Measurements from ENCODE around the gene BRWD1. TPM values are rescaled to one million over a fixed set of nuclear protein-coding genes. Genes with fewer than 3 reads are reported as not detected.

BRWD1 gene
- total RNA-seq, 1 donor from 2014 or later, result 112 TPM

DNA sequence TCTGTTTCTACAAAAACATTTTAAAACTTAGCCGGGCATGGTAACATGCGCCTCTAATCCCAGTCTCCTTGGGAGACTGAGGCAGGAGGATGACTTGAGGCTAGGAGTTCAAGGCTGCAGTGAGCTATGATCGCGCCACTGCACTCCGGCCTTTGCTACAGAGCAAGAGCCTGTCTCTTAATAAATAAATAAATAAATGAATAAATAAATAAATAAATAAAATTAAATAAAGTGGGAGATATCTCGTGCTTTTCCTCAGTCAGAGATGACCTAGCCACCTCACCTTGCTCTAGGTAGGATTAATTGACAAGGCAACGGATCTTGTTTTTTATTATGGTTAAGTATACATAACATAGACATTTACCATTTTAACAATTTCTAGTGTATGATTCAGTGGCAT is 14.3 kb upstream of the BRWD1 start:
- no peak for DNase-seq

DNA sequence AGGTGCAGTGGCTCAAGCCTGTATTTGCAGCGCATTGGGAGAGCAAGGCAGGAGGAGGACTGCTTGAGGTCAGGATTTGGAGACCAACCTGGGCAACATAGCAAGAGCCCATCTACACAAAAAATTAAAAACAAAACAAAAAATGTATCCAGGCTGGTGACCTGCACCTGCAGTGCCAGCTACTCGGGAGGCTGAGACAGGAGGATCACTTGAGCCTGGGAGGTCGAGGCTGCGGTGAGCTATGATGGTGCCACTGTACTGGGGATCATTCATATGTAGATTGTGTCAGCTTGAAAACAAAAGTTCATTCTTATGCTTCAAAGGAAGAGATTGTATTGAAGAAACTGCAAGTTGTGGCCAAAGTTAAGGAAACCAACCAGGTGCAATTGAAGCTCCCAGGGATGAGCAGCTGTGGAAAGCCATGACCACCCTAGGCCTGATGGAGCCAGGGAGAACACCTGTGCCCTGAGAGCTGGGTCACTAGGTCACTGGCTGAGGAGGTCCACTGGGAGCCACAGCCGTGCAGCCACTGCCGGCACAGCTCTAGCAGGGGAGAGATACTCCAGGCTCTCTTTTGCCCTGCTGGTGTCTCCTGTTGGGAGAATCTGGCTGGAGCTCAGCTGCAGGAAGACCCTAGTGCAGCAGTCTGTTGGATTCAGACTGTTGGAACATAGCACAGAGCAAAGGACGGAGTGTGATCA is 13.3 kb upstream of the BRWD1 start:
- DNase-seq, result no peak

DNA sequence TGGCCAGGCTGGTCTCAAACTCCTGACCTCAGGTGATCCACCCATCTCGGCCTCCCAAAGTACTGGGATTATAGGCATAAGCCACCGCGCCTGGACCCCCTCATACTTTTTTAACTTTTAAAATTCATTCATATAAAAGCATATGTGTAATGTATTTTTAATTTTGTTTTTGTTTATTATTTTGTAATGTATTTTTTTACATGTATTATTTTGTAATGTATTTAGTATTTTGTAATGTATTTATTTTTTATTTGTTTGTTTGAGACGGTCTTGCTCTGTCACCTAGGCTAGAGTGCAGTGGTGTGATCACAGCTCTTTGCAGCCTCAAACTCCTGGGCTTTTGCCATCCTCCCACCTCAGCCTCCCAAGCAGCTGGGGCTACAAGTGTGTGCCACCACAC is 12.0 kb upstream of the BRWD1 start:
- no peak for DNase-seq

DNA sequence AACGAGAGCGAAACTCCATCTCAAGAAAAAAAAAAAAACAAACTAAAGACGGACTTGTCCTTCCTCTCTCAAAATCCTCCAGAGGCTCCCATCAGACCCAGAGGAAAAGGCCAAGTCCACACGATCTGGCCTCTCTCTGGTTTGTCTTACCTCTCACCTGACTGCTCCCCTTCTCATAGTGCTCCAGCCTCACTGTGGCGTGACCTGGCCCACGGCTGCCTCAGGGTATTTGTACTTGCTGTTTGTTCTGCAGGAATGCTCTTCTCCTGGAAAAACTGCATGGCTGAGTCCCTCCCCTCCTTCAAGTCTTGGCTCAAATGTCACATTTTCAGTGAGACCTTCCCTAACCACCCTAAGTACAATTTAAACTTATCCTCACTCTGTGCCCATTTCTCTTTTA is 8.0 kb upstream of the BRWD1 start:
- DNase-seq, result no peak

DNA sequence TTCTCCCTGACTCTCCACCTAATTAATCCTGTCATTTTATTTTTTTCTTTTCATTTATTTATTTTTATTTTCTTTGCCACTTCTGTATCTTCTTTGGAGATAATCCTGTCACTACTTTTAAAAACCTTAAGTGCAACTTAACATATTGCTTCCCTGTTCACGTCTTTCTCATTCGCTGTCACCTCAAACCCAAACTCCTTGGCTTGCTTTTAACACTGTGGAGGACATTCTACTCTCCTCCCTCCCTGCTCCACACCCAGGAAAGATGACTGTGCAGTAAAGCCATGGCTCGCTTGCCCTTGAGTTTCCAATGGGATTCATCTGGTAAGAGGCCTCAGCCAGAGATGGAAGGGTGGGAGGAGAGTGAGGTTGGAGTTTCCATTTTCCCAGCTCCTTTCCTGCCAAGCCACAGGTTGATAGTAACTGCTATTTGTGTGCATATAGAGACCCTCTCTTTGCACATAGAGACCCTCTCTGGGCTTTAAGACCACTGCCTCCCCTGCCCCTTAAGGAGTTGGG is 6.4 kb upstream of the BRWD1 start:
- DNase-seq, result no peak

DNA sequence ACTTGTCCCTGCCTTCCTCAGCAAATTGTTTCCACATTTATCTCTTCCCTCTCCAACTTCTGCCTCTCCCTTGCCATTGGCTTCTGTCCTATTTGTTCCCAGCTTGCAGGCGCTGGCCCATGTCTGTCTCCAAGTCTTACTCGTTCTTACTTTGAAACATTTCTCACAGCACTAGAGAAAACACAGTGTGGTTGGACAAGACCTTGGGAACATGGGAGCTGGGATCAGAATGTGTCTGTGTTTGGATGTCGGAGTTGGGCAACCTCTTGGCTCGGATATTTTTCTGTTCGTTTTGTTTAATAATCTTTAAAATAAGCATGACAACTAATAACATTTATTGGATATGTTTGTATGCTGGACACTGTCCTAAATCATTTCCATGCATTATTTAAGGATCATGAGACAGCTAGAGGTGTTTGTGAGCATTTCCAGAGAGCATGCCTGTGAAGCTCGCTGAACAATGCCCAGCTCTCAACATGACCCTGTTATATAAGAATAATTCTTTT is 5.9 kb upstream of the BRWD1 start:
- peak; percentile 54 for DNase-seq

DNA sequence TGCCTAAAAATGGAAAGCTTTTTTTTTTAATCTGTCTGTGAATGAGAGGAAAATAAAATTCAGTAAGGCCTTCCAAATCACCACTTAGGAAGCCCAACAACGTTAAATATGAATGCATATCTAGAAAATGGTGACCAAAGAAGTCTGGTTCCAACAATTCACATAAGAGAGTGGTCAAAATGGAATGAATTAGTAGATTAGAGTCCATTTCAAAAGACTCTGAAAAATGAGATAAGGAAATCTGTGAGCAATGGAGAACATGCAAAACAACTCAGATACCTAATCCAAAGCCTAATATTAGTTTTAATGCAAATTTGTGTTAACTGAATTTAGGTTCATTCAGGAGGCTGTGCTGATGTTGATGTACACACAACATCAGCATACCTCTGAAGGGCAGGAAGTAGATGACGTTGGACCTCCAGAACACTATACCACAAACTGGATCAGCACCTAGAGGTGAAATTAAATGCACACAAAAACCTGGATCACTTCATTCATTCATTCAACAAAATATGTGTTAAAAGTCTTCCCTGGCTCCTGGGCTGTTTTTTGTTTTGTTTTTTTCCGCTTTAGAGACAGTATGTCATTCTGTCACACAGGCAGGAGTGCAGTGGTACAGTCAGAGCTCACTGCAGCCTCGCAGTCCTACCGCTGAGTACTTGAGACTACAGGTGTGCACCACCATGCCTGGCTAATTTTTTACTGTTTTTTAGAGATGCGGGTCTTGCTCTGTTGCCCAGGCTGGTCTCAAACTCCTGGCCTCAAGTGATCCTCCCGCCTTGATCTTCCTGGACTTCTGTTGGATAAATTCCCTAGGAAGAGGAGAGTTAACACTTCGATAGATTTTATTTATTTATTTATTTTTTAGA is 4.9 kb upstream of the BRWD1 start:
- DNase-seq, result no peak

DNA sequence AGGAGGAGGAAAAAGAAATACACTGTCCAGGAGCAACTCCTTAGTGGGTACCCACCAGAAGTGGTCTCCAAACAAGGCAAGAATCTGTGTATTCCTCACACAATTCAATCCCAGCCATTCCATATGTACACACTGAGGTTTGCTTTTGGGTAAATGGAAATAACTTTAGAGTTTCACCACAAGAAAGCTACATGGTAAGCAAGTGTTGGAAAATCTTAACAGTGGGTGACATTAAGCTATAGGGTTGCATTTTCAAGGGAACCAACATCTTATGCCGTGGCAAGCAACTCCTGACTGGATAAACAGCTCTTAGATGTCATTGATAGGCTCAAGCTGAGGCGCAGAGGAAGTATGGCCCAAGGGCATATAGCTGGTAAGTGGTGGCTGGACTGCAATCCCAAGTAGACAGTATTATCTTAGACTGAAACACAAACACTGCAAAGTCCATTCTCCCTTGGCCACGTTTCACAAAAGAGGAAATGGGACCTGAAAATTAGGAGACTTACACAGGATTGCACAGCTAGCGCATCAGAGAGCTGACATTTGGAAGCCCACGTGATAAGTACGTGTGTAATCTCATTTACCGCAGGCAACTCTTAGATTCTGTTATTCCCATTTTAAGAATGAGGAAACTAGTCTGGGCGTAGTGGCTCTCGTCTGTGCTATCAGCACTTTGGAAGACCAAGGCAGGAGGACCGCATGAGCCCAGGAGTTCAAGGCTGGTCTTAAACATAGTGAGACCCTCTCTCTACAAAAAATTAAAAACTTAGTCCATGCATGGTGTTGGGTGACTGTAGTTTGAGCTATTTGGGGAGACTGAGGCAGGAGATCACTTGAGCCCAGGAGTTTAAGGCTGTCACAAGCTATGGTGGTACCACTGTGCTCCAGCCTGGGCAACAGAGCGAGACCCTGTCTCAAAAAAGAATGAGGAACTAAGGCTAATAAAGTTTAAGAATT is 4.0 kb upstream of the BRWD1 start:
- no peak for DNase-seq

DNA sequence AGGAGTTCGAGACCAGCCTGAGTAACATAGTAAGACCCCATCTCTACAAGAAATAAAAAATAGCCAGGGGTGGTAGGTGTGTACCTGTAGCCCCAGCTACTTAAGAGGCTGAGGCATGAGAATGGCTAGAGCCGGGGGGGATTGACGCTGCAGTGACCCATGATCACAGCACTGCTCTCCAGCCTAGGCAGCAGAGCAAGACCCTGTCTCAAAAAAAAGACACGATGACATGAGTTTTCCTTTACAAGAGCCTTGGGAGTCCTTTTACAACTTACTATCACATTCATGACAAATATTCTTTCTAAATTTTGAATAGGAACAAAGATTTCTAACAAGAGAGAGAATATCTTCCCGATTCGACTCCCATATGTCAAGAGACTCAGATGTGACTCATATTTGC is 3.3 kb upstream of the BRWD1 start:
- no peak for DNase-seq

DNA sequence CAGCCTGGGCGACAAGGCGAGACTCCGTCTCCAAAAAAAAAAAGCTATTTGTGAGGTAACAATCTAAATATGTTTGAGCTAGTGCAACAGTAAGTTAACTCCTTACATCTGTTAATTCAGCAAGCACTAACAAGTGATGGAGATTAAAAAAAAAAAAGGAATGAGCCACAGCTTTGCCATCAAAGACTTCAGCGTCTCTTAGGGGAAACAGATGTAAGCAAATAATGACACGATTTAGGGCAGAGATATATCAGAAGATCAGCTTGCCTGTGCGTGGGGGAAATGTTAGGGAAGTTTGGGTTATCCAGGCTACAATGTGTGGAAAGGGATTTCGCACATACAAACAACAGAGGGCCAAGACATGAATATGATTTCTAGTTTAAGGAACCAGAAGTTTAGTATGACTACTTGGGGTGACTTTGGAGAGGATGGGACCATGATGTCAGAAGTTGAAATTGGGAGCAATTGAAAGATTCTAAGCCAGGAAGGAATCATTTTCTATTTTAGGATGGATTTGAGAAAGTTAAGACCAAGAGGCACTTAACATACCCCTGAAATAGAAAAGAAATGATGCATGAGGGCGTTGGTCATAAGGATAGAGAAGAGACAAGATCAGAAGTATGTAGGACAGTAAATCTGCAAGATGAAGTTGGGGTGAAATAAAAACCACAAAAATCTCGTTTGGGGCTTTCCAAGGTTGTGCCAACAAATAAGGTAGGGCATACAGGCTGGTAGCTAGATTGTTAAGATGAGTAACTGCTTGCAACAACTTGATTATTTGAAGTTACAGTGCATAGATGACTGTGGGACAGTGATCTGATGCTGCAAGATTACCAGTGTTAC is 2.4 kb upstream of the BRWD1 start:
- DNase-seq, result peak; percentile 49

DNA sequence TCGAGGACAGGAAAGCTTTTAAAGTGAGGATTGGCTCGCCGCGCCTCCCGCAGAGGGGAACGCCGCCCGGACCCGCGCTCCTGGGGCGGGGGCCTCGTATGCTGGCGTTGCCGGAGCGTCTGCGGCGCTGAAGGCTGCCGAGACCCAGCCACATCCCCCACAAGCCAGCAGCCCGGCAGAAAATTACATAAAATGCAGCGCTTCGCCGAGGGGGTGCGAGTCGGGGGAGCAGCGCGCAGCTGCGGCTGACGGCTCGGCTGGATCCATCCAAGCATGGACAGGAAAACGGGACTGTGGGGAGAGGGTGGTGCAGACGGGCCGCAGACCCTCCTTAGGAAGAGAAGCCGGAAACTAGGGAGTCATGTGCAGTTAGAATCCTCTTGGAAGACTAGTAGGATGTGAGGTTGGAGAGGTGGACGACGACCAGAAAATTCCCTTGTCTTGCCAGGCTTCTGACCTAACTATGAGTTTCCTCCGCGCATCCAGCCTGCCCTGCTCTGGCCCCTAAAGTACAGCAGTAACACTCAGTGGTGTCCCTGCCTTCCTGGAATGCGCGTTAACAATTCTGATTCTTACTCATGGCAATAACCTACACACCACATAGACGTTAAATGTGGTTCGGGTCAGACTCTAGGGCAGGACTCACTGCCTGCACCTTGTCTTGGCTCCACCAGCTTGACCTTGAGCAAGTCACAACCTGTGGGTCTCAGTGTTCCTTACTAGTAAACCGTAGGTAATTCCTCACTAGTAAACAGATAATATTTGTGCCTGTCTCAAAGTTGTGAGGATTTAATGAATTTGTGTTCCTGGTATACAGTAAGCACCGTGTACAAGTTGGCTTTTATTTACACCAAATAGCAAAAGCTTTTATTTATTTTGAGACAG is 953 bp upstream of the BRWD1 start:
- DNase-seq, result peak; percentile 79

GRCh38 chr21:39313042-39313570 is 326 bp downstream of the BRWD1 start:
- DNase-seq, result no peak

DNA sequence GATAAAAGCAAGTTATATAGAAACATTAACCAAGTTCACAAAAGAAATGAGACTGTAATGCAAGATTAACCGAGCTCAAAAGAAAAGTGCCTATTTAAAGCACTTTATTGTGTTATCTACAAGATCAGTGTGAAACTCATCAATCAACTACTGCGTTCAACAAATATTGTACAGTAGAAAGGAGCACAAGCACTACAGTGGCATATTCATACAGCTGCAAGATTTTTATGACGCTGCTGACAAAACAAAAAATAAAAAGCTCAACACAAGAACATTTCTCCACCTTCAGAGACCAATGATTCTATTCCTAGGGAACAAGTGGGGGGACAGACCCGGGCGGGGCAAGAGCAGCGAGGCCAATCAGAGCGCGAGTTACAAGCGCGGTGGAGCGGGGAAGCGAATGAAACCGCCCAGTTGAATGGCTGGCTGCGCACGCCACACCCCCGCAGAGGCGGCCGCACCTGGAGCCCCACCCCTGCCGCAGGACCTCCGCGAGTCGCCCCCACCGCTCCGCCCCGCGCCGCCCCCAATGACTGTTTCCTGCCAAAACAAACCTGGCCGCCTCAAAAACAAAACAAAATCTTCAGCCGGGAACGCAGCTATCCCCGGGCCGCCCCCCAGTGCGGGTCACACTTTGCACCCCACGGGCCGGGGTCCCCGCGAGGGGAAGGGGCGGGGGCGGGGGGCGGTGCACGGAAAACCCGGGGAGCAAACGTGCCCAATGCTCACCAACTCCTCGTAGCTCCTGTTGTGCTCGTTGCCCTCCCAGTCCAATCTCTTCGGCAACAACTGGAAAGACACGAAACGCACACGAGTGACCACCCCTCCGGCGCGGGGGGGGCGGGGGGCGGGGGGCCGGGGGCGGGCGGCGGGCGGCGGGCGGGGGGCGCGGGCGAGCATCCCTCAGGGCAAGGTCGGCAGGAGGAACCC is 1.1 kb downstream of the BRWD1 start:
- DNase-seq, result peak; percentile 96

GRCh38 chr21:39311164-39311563 is 2.3 kb downstream of the BRWD1 start:
- no peak for DNase-seq

DNA sequence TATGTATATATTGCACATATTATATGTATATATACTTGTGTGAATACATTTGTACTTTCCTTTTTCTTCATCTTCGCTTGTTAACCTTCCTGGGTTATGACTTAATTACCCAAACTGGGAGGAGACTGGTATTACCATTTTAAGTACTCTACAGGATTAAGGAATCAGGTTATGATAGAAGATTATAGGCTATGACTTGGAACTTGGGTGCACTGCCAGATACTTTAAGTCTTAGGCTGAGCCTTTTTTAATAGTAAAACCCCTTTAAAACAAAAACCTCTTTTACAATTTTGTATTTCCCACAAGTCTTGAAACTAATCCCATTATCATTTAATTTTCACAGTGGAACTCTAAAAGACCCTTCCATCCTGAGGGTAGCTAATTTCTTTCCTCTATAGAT is 6.0 kb downstream of the BRWD1 start:
- DNase-seq, result no peak

DNA sequence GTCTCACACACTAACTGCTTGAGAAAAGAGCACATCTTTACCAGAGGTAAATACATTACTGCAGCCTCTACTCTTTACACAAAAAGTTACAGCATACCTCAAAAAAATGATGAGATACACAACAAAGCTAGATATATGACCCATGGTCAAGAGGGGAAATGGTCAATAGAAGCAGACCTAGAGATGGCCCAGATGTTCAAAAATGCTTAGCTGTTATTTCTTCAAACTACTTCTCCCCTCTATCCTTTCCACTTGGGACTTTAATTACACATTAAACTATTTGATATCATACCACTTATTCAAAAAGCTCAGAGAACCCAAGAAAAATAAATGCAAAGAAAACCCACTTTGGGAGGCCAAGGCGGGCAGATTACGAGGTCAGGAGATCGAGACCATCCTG is 12.8 kb downstream of the BRWD1 start:
- no peak for DNase-seq

DNA sequence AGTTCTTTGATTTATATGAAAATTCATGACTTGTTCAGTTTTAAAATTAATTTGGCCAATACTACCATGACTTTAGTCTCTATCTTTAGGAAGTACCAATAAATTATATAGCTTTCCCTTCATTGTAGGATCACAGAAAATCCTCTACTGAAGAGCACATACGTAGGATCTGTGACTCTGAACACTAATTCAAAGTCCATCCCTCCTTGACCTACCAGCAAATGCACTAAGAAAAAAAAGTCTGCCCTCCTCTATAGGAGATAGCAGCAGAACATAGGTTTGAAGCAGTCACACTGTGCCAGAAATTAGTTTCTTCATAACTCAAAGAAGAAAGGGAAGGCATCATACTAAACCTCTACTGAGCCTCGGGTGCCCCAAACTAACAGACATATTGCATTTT is 16.5 kb downstream of the BRWD1 start:
- DNase-seq, result no peak

- DNase-seq, result no peak
These were observed 24.4 kb downstream of the BRWD1 start for GRCh38 chr21:39288987-39289386.

DNA sequence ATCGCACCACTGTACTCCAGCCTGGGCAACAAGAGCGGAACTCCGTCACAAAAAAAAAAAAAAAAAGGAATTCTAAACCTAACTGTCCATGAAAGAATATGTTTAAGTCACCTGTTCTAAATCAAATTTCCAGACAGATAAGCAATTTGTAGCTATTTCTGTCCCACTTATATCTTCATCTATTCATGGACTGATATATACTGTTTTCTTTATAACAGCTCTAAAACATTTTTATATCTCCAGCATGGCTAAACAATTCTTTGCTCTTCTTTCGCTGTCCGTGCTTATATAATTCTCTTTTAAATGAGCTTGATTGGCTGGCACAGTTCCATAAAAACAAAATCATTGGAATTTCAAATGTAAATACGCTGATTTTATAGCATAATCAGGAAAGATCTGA is 30.5 kb downstream of the BRWD1 start:
- no peak for DNase-seq

All from skin of body (tissue), 2 donors.